HG03025 (cell line): ENCODE results near the gene CDH13.

Experiments used
- ATAC-seq: cut with Tn5 transposase; IDR thresholded peaks from one replicate; pipeline ENCODE4 v1.9.1; 2021; ENCODE audit warnings: mild to moderate bottlenecking, moderate library complexity; ENCODE audit not compliant: unreplicated experiment, low FRiP score

The CDH13 gene

DNA sequence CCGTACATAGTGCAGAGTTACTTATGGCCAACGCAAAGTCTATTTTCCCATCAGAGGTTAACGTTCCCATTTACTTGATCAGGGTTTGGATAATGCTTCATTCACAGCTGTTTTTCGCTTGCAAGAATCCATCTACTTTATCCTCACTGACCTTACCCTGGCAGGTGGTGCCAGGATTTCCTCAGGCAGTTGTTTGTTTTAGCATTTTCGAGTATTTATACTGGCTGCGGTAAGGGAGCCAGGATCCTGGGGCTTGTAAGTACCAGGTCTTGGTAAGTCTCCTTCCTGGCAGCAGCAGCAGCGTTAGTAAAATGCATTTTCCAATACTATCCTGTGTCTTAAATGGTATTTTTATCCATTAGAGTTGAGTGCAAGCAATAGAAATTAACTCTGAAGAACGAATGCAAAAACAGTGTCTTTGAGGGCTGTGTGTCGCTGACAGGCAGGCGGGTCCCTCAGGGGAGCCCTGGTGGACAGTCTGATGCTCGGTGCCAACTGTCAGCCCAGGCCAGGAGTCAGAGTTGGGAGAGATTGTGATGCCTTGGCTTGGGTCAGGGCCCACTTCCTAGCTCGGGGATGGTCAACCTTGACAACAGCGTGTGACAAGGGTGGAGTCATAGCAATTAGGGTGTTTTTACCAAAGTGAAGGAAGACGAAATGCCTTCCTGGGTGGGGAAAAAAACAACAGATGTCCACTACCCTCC is 1088.6 kb downstream of the CDH13 start:
- ATAC-seq, result no peak

DNA sequence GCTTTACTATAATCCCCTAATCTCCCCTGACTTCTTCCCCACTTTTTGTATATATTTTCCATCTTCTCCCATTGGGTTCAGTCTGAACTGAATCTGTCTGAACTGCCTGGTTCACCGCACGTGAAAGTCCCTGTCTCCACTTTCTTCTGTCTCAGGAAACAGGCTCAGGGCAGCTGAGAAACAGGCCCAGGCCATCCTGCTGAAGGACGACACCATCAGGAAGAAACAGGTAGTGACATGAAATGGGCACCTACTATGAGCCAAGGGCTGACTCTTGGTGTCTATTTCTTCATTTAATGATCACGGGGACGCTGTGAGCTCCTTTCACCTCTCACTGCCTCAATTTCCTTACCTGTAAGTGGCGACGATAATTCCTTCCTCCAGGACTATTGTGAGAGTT is 1090.5 kb downstream of the CDH13 start:
- ATAC-seq, result no peak

GRCh38 chr16:83717814-83718213 is 1091.0 kb downstream of the CDH13 start:
- ATAC-seq, result no peak

GRCh38 chr16:83720213-83720612 is 1093.4 kb downstream of the CDH13 start:
- no peak for ATAC-seq

DNA sequence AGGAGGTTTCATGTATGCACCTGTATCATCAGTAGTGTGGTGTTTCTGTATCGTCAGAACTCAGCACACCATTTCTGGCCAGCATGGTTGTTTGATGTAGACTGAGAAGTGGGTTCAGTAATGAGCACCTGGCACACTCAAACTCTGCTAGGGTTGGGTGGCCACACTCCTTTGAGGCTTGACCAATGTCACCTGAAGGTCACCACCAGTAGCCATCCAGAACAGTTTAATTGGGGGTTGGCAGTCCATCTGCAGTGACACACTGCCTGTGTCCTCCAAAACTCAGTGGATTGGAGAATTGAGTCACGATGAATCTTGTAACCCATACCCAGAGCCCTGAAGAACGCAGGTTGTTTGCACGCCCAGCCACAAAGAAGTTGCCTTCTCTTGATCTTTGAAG is 1094.2 kb downstream of the CDH13 start:
- no peak for ATAC-seq

DNA sequence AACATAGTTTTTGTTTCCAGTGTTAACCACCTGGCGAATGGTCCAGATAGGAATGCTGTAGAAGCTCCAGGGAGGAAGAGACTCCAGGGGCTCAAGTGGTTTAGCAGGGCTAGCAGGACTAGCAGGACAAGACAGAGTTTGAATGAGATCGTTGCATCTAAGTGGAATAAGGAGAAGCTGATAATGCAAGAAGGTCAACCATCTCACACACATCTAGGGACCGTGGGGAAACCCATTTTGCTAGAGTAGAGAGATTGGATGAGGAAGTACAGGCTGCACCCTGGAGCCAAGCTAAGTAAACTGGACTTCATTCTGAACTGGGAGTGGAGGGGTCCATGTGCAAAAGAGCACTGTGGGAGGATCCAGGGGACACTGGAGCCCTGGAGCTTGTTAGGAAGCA is 1094.9 kb downstream of the CDH13 start:
- ATAC-seq, result no peak

DNA sequence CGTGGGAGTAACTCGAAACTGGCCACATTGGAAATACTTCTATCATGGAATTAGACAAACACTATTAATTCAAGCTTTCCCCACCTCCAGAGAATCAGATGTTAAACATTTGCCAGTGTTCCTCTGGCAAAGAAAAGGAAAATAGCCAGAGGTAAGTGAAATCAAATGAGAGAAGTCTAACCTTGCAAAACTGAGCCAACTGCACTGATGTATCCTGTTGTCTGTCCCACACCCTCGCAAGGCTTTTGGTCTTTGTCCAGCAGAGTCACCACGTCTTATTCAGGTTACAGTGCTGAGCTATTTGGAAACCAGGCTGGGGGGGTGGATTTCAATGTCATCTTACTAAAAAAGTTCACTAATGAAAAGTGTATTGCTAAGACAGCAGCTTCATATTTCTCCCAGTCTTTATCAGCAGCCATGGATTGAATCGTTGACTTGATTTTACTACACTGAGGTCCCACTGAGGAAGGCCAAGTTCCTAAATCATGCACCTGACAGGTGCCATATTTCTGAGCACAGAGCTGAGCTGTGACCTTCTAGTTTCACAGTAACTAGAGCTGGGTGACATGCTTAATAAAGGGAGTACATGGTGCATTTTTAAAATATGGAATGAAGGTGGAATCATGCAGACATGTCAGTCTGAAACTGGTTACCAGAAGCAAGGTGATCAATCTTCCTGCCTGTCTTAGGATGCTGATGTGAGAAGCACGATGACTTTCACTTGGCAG is 1095.9 kb downstream of the CDH13 start:
- no peak for ATAC-seq

DNA sequence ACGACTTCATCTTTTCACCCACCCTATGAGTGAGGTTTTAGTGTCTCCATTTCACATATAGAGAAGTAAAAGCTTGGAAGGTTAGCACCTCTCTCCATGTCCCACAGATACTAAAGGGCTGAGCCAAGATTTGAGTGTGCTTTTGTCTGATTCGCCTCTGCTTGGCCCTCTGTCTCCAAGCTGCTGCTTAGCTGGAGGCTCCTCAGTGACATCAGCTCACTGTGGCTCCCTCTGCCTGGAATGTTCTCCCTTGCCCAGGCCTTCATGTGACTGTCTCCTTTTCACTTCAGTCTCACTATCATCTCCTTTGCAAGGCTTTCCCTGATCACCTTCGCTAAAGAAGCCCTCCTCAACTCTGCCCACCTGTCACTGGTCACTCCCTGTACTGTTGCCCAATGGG is 1096.5 kb downstream of the CDH13 start:
- no peak for ATAC-seq

DNA sequence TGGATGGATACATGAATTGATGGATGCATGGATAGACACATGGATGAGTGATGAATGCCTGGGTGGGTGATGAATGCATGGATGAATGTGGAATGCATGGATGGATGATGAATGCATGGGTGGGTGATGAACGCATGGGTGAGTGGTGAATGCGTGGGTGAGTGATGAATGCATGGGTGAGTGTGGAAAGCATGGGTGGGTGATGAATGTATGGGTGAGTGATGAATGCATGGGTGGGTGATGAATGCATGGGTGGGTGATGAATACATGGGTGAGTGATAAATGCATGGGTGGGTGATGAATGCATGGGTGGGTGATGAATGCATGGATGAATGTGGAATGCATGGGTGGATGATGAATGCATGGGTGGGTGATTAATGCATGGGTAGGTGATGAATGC is 1097.1 kb downstream of the CDH13 start:
- ATAC-seq, result no peak

GRCh38 chr16:83724585-83724984 is 1097.8 kb downstream of the CDH13 start:
- ATAC-seq, result no peak

GRCh38 chr16:83725313-83725712 is 1098.5 kb downstream of the CDH13 start:
- no peak for ATAC-seq

GRCh38 chr16:83727018-83727417 is 1100.2 kb downstream of the CDH13 start:
- ATAC-seq, result no peak

DNA sequence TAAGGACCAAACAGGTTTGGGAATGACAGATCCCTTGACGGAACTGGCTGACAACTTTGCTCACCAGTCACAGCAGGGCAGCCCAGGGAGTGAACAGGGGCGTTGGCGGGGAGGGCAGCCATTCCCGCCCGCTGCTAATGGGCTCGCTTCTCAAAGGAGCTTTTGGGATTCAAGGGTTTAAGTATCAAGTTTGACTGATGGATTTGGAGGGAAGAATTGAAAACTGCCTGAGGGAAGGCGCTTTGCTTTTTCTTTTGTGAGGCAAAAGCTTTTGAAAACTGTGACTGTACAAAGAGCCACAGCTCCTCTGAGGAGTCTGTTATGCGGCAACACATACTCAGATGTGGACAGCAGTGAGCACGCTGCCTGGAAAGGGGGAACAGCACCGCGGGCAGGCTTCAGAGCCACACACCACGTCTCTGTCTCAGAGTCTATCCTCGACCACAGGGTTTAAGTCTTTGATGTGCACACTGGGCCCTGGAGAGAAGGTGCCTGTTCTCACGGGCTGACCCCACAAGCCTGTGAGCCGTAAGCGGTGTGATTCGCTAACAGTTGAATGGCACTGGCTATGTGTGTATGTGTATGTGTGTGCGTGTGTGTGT is 1101.1 kb downstream of the CDH13 start:
- no peak for ATAC-seq

- ATAC-seq, result no peak
Measured at GRCh38 chr16:83728492-83728891, 1101.7 kb downstream of the CDH13 start.

DNA sequence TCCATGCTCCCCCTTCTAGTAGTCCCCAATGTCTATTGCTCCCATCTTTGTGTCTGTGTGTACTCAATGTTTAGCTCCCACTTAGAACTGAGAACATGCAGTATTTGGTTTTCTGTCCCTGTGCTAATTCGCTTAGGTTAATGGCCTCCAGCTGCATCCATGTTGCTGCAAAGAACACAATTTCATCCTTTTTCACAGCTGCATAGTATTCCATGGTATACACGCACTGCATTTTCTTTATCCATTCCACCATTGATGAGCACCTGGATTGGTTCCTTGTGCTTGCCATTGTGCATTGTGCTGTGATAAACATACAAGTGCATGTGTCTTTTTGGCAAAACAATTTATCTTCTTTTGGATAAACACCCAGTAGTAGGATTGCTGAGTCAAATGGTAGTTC is 1104.0 kb downstream of the CDH13 start:
- ATAC-seq, result no peak

DNA sequence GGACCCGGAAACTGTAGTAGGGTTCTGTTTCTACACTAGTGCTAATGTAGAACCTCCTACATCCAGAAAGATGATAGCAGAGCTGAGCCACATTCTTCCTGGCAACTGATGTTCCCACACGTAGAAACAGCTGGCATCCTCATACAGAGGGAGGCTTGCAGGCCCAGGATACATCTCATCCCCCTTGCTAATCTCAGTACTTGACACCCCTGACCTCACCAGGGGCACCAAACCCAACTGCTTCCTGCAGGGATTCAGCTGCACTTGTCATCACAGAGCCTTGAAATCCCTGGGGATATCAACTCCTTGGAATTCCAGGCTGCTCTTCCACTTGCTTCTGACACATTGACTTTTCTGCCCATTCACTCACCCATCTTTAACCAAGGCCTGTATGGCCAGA is 1105.8 kb downstream of the CDH13 start:
- no peak for ATAC-seq

DNA sequence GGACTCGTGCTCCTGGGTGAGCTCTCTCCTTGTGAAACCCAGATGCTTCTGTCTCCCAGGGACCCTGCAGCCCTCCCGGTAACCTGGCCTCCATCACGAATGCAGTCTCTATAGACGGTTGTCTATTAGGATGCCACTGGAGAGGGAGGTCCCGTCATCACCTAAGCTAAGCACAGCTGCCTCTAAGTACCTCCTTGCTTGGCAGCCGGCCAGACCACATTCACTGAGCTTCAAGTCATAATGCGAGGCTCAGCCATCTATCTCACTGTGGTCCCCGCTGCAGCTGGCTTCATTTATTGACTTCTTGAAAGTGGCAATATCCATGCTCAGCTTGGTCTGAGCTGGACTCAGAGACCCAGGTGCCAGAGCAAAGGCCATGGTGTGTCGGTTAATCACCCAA is 1106.5 kb downstream of the CDH13 start:
- ATAC-seq, result no peak

GRCh38 chr16:83734136-83734535 is 1107.4 kb downstream of the CDH13 start:
- no peak for ATAC-seq

DNA sequence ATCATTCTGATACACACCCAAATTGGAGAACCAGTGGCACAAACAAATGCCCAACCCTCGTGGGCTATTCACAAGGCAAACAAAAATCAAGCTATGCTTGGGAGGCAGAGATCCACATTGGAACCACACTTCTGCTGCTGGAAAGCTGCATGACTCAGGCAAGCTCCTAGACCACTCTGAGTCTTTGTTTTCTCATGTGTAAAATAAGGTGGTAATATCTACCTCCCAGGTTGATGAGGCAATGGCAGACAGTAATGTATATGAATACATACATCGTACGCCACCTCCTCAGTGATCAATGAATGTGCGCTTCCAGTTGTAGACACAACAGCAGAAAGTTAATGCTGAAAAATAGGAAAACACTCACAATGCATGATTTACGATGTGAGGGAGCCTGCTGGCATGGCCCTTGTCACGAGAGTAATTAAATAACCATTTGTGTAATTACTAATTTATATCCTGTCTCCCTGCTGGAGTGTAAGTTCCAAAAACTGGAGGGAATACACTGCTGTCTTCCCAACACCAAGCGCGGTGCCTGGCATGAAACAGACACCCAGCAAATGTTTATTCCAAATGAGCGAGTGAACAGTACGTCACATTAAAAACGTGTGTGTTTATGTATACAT is 1111.1 kb downstream of the CDH13 start:
- ATAC-seq, result no peak

DNA sequence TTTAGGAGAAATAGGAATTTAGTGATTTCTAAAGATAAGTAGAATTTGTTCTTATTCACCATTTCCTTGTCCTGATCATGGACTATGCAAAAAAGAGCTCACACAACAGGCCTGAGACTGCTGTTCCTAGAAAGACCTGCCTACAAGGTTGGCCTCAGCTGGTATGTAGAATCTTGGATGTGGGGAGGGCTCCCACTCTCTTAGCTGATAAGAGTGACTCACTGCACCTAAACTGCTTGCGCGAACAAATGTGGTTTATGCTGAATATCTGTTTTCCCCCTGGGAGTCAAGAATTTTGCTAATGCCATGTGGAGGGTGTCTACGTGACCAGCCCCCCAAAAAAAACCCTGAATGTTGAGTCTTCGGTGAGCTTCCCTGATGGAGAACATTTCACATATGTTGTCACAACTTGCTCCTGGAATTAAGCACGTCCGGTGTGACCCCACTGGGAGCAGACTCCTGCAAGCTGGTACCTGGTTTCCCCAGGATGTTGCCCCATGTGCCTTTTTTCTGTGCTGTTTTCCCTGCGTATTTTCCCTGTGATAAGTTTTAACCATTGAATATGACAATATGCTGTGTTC is 1112.2 kb downstream of the CDH13 start:
- no peak for ATAC-seq
